NCI-H2107 treated with DMSO at 0.1 percent for 48 hours (cell line): ENCODE data around the gene SH3BGRL2.
"Not testable (repeated sequence)": the region's sequence is repeated elsewhere in the genome, so short reads cannot be mapped to it uniquely, and the experiment has no call there.

Source experiments
- DNase-seq: peaks from one replicate; lab custom pipeline; 2025; ENCODE audit not compliant: unreplicated experiment; lab: John Stamatoyannopoulos, UW

Gene SH3BGRL2

DNA sequence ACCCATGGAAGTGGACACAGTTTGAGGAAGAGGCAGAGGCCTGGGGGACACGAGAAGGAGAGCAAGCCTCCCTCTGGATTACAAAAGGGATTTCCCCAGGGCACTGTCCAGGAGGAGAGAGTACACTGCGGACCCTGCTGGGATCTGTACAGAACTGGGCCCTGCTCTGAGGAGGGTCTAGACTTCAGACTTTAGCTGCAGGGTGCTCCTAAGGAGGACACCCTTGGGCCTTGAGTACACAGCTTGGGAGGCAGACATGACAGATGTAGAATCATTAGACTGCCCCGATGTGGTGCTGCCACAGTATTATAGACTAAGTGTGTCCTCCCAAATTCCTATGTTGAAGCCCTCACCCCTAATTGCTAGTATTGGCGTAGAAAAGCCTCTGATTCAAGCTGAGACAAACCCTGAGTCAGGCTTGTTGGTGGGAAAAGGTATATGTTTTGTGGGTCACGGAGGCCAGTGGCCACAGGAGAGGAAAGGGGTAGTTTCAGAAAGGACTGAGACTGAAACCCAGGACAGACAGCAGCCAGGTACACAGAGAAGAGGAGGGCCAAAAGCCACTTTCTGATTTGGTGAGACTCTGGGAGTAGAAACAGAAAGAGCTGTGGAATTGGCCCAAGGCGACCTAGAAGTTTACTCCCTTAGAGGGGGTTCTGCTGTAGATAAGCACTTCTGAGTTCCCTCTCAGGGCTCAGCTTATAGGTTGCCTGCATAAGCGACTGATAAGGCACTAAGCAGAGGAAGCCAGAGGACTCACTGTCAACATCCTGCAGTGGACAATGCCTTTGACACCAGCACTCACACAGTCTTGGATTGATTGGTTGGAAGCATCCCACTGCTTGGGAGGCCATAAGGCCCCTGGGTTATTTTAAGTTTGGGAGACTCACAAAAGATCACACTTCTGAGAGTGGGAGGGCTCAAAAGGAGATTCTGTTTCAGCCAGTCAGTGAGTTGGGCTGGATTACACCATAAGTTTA, 16.5 kb upstream of the SH3BGRL2 start:
- no peak for DNase-seq

DNA sequence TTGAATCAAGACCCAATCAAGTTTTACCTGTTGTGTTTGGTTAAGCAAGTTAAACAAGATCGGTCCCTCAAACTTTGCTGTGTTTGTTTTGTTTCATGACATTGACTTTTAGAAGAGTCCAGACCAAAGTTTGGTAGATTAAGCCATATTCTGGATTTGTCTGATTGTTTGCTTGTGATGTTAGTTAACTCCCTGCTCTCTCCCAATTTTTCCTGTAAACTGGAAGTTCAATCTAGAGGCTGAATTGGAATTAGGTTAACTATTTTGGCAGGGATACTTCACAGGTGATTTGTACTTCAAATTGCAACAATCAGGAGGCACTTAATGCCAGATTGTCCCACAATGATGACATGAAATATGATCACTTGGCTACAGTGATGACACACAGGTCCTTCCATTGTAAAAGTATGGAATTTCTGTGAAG, 13.6 kb upstream of the SH3BGRL2 start:
- no peak for DNase-seq

DNA sequence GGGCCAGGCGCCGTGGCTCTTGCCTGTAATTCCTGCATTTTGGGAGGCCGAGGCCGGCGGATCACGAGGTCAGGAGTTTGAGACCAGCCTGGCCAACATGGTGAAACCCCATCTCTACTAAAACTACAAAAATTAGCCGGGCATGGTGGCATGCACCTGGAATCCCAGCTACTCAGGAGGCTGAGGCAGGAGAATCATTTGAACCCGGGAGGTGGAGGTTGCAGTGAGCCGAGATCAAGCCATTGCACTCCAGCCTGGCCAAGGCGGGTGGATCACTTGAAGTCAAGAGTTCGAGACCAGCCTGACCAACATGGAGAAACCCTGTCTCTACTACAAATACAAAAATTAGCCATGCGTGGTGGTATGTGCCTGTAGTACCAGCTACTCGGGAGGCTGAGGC, 12.7 kb upstream of the SH3BGRL2 start:
- not testable (repeated sequence) for DNase-seq

DNA sequence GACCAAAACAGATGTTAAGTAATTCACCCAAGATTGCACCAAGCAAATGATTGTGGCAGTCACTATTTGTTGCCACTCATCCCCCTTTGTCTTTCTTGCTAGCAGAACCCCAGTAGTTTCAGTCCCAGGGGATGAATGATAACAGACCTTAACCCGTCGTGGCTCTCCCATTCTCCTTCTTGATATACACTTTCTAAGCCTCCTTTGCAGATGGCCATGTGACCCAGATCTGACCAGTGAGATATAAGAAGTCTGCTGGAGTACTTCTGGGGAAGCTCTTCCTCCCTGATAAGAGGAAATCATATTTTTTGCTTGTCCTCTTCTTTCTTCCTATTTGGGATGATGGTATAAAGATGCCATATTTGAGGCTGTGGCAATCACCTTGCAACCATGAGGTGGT, 9.6 kb upstream of the SH3BGRL2 start:
- DNase-seq, result no peak

DNA sequence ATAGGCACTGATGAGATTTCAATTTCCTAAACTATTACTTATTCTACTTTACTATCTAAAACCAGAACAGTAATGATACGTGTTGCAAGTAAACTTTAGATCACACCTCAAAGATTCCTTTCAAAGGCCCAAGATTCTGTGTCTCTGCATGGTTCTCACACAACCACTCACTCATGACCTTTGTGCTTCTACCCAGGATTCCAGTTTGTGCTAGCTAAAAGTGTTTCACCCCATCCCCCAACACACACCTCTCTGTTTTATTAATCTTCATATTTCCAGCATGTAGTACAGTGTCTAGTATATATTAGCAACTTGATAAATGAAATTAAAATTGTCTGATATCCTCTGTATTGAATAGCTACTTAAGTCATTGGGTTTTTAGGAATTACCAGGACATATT, 8.8 kb upstream of the SH3BGRL2 start:
- no peak for DNase-seq

DNA sequence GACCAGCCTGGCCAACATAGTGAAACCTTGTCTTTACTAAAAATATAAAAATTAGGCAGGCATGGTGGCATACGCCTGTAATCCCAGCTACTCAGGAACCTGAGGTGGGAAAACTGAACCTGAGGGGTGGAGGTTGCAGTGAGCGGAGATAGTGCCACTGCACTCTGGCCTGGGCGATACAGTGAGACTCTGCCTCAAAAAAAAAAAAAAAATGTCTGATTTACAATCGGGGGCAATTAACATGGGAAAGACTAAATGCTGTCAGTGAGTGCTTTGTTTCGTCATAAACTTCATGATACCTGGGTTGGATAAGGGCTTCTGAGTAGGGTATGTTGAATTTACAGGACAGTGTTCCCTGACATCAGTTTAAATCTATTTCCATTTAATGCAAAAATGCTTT, 8.0 kb upstream of the SH3BGRL2 start:
- no peak for DNase-seq

DNA sequence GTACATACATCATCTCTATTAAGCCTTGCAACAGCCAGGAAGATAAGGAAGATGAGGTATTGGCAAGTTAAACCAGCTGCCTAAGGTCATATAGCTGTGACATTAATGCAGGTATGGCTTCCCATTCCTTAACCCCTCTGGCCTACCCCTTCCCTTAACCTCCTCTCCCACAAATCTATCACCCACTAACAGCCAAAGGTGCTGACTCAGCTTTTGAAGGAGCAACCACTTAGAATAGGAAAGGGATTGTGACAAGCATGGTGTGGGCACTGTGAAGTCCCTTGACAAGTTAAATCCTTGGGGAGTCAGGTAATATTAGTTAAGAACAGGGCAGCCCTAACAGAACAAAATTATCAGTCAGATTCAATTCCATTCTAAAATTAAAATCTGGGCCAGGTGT, 5.4 kb upstream of the SH3BGRL2 start:
- DNase-seq, result no peak

DNA sequence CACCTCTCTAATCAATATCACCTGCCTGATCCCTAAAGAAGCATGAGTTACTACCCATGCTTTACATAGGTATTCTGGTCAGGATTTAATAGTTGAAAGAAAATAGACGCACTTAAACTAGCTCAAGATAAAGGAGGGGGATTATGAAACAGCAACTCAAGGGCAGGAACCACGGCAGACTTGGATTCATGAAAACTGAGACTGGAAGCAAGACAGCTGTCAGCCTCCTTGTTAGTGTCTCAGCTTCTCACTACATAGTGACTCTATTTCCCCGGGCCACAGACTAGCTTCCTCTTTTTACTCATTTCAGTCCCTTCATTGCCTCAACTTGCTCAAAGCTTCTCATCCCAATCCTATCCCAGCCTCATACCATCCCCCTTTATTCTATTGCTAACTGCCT, 4.3 kb upstream of the SH3BGRL2 start:
- no peak for DNase-seq

DNA sequence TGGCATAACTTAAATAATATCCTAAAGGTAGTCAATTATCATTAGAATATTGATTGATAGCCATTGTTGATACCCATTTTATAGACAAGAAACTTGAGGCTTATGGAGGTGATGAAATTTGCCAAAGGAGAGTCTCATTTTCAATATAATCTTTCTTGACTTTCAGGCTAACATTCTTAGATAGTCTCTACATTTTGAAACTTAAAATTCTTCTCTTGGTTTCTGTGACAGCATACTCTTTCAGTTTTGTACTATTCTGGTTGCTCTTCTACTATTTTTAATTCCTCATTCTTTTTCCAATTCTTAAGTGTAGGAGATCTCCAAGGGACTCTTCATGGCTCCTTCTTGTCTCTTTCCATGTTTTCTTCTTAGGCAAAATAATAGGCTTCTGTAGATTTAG, 3.7 kb upstream of the SH3BGRL2 start:
- DNase-seq, result no peak

DNA sequence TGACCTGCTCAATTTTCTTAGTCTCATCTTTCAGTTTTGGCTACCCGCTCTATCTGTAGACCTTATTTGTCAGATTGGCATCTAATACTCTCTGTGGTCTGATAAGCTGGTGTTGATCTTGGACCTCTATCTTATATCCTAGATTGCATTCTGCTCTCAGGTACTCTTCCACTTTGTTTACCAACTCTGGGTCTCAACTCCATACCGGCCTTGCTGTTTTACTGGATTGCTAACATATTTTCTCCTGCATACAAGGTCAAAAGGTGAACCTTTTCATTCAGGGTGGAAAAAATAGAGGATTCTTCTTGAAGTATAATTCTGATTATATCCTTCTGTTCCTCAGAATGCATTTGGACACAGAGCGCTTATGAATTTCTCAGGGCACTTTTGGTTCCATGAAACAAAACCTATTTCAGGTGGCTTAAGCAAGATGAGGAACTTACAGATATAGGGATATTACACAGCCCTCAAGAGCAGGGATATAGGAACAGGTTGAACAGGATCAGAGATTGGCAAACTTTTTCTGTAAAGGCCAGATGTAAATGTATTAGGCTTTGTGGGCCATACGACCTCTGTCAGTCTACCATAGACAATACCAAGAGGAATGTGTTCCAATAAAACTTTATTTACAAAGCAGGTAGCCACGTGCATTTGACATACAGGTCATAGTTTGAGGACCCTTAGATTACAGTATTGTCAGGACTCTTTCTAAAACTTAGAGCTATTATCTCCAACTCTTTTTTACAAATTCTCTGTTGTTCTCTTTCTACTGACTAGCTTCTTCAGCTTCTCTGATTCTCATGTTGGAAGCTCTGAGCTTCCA, 2.5 kb upstream of the SH3BGRL2 start:
- no peak for DNase-seq

DNA sequence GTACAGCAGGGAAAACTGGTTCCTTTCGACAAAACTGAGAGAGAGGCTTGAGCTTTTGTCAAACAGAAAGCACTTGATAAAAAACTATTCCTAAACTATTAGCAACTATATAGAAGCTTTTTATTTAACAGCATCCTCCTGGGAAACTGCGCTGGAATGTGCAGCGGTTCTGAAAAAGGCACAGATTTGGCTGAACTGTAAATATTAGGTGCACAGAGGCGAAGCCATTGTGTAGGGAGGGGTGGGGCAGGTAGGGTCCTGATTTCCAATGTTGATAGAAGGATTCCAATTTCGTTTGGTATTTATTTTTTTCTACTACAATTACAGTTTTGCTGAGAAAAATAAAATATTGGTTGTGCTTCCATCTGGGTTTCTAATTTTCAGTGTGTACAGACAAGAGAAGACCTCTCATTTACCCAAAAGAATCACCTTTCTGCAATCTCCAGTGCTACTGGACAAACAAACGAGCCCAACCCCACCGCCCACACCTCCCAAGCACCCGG, 698 bp upstream of the SH3BGRL2 start:
- no peak for DNase-seq

DNA sequence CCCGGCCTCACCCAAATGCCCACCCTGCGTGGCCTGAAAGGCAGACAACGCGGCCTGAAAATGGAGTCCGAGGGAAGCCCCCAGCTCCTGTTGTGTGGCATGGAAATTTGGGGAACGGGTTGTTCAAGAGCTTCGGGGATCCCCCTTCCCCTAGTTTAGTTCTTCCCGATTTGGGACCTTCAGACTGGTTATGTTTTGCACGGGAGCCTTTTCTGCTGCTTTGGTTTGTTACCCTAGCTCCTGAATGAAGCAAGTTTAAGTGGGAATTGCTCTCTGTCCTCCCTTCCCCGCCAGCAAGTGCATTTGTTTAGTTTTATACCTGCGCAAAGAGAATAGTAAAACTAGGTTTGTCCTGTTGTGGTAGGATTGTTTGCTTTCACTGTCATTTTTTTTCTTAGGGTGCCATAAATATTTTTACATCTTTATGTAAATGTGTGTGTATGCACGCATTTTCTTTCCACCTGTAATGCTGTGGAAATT, 604 bp downstream of the SH3BGRL2 start:
- DNase-seq, result no peak

DNA sequence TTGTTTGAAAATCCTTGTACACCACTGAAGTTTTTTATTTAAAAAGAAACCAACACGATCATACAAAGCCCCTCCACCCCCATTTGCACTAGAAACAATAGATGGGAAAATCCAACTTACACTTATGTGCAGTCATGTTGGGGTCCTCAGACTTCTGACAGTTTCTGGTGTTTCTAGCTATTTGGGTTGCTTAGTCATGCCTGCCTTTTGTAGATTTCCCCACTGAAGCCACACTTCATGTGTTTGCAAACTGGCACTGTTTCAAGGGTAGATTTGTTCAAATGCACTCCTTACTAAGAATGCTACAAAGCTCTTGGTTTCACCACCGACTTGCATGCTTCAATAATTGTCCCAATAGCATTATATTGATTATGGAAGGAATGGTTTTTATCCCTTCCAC, 1.5 kb downstream of the SH3BGRL2 start:
- DNase-seq, result no peak

DNA sequence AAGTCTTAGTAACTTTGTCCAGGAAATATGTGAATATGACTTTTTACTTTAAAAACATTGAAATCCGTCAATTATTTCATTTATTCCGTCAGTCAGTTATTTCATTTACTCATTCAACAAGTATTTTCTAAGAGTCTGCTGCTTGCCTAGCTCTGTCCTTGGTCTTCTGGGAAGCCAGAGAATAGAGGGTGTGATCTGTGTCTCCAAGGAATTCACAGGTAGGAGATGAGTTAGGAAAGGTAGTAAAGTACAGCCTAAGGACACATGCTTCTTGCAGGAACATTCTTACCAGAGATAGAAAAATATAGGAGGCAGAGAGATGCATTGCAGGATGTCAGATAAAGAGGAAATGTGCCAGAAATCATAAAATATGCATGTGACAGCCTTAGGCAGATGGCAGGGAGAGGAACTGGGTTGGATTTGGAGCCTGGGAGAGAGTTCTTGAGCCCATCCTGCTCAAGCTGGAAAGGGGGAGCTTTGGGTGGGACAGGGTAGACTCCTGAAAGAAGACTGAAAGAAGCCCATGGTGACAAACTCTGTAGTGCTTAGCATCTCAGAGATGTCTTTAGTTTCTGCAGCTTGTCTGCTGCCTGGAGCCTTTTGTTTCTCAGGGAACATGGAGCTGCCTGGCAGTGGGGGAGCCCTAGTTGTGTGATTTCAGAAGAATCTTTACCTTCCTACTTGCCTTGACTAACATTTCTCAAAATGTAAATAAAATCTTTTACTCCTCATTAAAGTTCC, 3.5 kb downstream of the SH3BGRL2 start:
- DNase-seq, result no peak

DNA sequence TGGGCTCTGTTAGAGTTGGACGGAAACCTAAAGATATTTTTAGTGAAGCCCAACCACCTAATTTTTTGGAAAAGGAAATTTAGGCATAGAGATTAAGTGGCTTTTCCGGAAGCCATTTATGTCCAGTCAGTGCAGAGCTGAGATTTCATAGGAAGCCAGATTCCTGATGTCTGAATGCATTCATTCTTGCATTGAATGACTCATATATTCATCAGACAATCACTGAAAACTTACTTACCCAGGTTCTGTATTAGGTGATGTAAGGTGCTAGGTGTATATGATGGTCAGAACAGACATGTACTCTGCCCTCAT, 4.1 kb downstream of the SH3BGRL2 start:
- no peak for DNase-seq

DNA sequence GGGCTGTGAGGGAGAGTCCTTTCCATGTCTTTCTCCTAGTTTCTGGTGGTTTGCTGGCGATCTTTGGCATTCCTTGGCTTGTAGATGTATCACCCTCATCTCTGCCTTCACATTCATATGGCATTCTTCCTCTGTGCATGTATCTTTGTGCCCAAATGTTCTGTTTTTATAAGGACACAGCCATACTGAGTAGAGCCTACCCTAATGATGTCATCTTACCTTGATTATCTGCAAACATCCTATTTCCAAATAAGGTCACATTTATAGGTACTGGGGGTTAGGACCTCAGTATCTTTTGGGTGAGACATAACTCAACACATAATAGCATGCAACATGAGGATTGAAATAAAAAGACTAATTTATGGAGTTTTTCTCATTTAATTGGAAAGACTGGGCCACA, 5.5 kb downstream of the SH3BGRL2 start:
- DNase-seq, result no peak

DNA sequence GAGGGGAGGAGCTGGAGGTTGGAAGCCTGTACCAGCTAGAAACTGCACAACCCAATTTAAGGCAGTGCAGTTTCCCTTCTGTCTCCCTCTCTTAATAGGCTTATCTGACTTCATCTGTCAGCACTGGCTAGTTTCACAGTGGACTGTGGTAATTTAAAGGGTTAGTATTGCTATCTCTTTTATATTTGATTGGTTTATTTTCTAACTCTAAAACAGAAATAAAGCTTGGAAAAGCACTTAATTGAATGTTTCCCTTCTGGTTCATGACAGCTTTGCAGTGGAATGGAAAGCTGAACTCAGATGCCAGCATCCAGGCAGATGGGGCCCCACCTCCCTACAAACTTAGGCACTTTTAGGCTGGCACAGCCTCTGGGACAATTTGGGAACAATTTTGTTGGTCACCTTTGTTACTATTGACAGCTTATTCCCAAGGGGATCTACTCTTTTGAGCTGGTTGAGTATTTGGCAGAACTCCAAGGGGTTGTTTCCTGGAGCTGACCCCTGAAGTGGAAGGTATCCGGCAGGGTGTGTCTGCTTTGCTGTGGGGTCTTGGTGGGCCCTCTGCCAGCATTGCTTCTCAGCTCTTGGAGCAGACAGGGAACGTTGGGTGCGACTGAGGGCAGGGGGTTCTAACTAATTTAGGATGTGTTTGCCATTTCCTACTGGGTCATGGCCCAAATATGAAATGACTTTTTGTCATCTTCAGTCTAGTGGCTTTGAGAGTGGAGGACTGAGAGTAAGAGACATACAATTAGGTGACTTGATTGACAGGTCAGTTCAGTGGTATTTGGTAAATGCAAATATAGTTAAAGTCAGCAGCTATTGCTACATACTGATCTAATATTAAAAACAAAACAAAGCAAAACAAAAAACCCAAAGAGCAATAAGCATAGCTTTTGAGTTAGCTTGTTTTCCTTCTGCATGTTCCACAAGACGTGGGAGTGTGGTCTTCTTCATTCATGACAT, 9.3 kb downstream of the SH3BGRL2 start:
- DNase-seq, result no peak

DNA sequence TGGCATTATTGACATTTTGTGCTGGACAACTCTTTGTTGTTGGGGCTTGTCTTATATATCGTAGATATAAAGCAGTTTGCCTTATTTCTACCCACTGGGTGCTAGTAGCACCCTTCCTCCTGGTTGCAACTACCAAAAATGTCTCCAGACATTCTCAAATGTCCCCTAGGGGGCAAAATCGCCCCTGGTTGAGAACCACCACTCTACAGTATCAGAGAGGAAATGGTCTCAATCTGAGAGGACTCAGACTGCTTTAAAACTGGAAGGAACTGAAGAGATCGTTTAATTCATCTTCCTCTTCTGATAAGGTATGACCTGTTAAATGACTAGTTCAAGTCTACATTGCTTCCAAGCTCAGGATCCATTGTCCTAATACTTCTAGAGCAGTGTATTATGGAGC, 14.9 kb downstream of the SH3BGRL2 start:
- peak; percentile 11 for DNase-seq

DNA sequence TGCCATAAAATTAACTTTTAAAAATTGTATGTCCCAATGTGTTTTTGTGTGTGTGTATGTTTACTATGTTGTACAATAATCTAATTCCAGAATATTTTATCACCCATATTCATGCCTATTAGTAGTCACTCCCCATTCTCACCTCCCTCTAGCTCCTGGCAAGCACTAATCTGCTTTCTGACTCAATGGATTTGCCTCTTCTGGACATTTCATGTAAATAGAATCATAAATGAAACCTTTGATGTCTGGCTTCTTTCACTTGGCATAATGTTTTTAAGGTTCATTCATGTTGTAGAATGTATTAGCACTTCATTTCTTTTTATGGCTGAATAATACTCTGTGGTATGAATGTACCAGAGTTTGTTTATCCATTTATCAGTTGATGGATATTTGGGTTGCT, 15.4 kb downstream of the SH3BGRL2 start:
- no peak for DNase-seq

DNA sequence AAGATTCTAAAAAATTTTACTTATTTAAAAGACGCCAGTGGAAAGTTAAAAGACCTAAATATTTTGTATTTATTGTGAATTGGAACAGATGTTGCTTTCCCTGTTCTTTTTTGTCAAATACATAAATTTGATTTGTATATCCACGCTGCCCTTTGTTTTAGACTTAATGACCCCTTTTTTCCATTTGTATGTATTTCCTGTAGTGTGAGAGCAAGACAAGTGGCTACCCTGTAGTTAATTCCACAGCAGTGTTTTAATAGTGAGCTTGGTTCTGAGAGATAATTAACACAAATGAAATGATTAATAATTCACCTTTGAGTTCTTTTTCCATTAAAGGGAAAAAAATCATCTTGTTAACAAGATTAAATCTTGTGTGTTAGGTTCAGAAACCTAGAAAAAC, 16.6 kb downstream of the SH3BGRL2 start:
- DNase-seq, result no peak
